K562 (cell line): Measurements from ENCODE around the gene RASAL3. TPM values are rescaled to one million over a fixed set of nuclear protein-coding genes. Genes with fewer than 3 reads are reported as not detected.
A peak's percentile ranks its signal among the peaks of the same experiment; 100 is the strongest.

Source experiments
- ATAC-seq: fragments of 200-7000 bp; cut with Tn5 transposase; 3 replicates; pipeline ENCODE4 v1.9.1; 2020; ENCODE audit warnings: moderate library complexity
- BruUV-seq: library from RNA; stranded (reverse); fragments of 400-500 nt; replicated peaks from 2 replicates; lab custom pipeline; 2021; lab: Mats Ljungman, UMichigan
- CTCF ChIA-PET: fragments of 300-600 bp; formaldehyde crosslinking; extraction: SDS; loops from one replicate; lab custom pipeline; 2021; ENCODE audit warnings: low intra/inter-chr PET ratio; lab: Yijun Ruan, JAX
- POLR2A ChIA-PET: fragments of 300-600, 350-650 bp; sonication (Branson Sonifier 250); formaldehyde crosslinking; extraction: SDS; loops from one replicate; lab custom pipeline; 2021; ENCODE audit warnings: antibody characterized with exemption, inconsistent platforms; lab: Yijun Ruan, JAX
- DNase-seq, 4 experiments: peaks; one replicate each; pipeline versions ENCODE4 v3.0.0 to v3.0.0-alpha.2; 2011 to 2018; ENCODE audit warnings: low spot score in 3 of 4, mixed read lengths in 3 of 4; ENCODE audit errors: extremely low read depth in 1 of 4
- FAIRE-seq: peaks from 2 replicates; lab custom pipeline; 2011; peaks lifted over from hg19 to GRCh38; lab: Jason Lieb, UNC
- H2AFZ ChIP-seq: 2 replicates; pipeline ENCODE4 v1.6.0; 2011; ENCODE audit warnings: low read depth, low read length, control low read depth, inconsistent platforms
- H3K27ac ChIP-seq: fragments of 200-600 bp; 3 replicates; pipeline ENCODE4 v1.8.0; 2011; ENCODE audit warnings: low read depth, mild to moderate bottlenecking, control low read depth, inconsistent platforms, low read length, moderate library complexity, mixed read lengths; ENCODE audit errors: extremely low read depth
- H3K27me3 ChIP-seq, 2 experiments: fragments of 300-600 bp in 1 of 2; 2 replicates in 1 of 2; 3 replicates in 1 of 2; pipeline versions ENCODE4 v1.6.0 to v1.8.0; 2011; ENCODE audit warnings: inconsistent platforms in 2 of 2, low read length in 2 of 2, mild to moderate bottlenecking in 1 of 2, mixed read lengths in 1 of 2, moderate library complexity in 1 of 2; ENCODE audit not compliant: control insufficient read depth in 2 of 2, insufficient read depth in 2 of 2
- H3K36me3 ChIP-seq: fragments of 300-600 bp; 3 replicates; pipeline ENCODE4 v1.8.0; 2011; ENCODE audit warnings: mild to moderate bottlenecking, low read length, inconsistent platforms; ENCODE audit not compliant: control insufficient read depth, insufficient read depth
- H3K4me1 ChIP-seq, 2 experiments: fragments of 200-600 bp in 1 of 2; replicated peaks in 1 of 2; 2 replicates in 1 of 2; 3 replicates in 1 of 2; pipeline versions ENCODE4 v1.5.1 to v1.8.0; 2011; ENCODE audit warnings: inconsistent platforms in 2 of 2, low read length in 2 of 2, mild to moderate bottlenecking in 1 of 2, mixed read lengths in 1 of 2, moderate library complexity in 1 of 2; ENCODE audit not compliant: control insufficient read depth in 2 of 2, insufficient read depth in 2 of 2
- H3K4me2 ChIP-seq: 2 replicates; pipeline ENCODE4 v1.6.1; 2011; ENCODE audit warnings: low read length, control low read depth, inconsistent platforms, mixed read lengths; ENCODE audit not compliant: insufficient read depth
- H3K4me3 ChIP-seq: fragments of 200-600 bp; sonication (generic), shearing (Covaris generic); 2 replicates; pipeline ENCODE4 v1.5.1; 2016; ENCODE audit warnings: control low read depth, inconsistent platforms
- H3K79me2 ChIP-seq: fragments of 200-600 bp; 3 replicates; pipeline ENCODE4 v1.8.0; 2011; ENCODE audit warnings: low read length, inconsistent platforms; ENCODE audit not compliant: control insufficient read depth, insufficient read depth
- H3K9ac ChIP-seq, 2 experiments: 2 replicates each; pipeline versions ENCODE4 v1.6.0 to v1.6.1; 2011; ENCODE audit warnings: low read depth in 2 of 2, low read length in 2 of 2, control low read depth in 1 of 2, inconsistent platforms in 1 of 2, mild to moderate bottlenecking in 1 of 2, mixed read lengths in 1 of 2; ENCODE audit not compliant: insufficient read depth in 1 of 2
- H3K9me1 ChIP-seq: one replicate; pipeline ENCODE4 v1.6.0; 2011; ENCODE audit warnings: inconsistent platforms, mild to moderate bottlenecking, low read length, moderate library complexity; ENCODE audit not compliant: control insufficient read depth, insufficient read depth
- H3K9me3 ChIP-seq: replicated peaks from 2 replicates; pipeline ENCODE4 v1.5.1; 2011; ENCODE audit warnings: low read depth, low read length, inconsistent platforms; ENCODE audit not compliant: control insufficient read depth, insufficient read depth
- H4K20me1 ChIP-seq: replicated peaks from 2 replicates; pipeline ENCODE4 v1.6.1; 2011; ENCODE audit warnings: low read length, inconsistent platforms, mixed read lengths; ENCODE audit not compliant: control insufficient read depth, insufficient read depth
- MBD2 ChIP-seq: sonication (generic); IDR thresholded peaks from 2 replicates; pipeline ENCODE4 v1.6.1; 2016; ENCODE audit warnings: low read depth, borderline replicate concordance
- RBFOX2 ChIP-seq: fragments of 200-400 bp; formaldehyde crosslinking; IDR thresholded peaks from 2 replicates; pipeline ENCODE4 v1.6.1; 2017; ENCODE audit warnings: low read depth, mild to moderate bottlenecking, low read length, moderate library complexity
- SETDB1 ChIP-seq: IDR thresholded peaks from one replicate; pipeline ENCODE4 v1.6.1; 2012; ENCODE audit warnings: low read length, control low read depth, inconsistent platforms
- ZNF740 ChIP-seq, 3 experiments: fragments of 200-800 bp in 1 of 3; sonication (Bioruptor generic) in 1 of 3; sonication (generic) in 1 of 3; formaldehyde crosslinking in 1 of 3; IDR thresholded peaks; 2 replicates each; pipeline versions ENCODE4 v1.6.1 to v1.8.0; 2016 to 2022; ENCODE audit warnings: mild to moderate bottlenecking in 2 of 3, missing compliant biosample characterization in 2 of 3, missing genetic modification characterization in 2 of 3, missing genetic modification reagents in 1 of 3
- WGBS: fragments of 100-300 bp; shearing (Covaris generic); methylation state at CpG from one replicate; pipeline ENCODE4 v1.1.6; 2016; ENCODE audit warnings: low coverage, mixed read lengths; ENCODE audit not compliant: insufficient coverage; ENCODE audit errors: missing lambda C conversion rate; 5-methylcytosine and 5-hydroxymethylcytosine counted together
- in situ Hi-C: fragments of 300-500 bp; cut with MboI; formaldehyde crosslinking; loops from 4 replicates; pipeline ENCODE4 v1.15.0; 2018; ENCODE audit warnings: inconsistent platforms, mixed read lengths
- intact Hi-C: fragments of 100-400 bp; cut with micrococcal nuclease; formaldehyde crosslinking; loops from 2 replicates; pipeline ENCODE4 v1.14.2; 2022
- polyA plus RNA-seq, 8 experiments: library from polyadenylated mRNA; depleted of rRNA in 4 of 8; stranded (reverse) in 5 of 8; unstranded in 3 of 8; fragments of >200 nt; fragmentation: Nextera tagmentation in 2 of 8; fragmentation: Illumina TruSeq in 1 of 8; extraction: Ambion mirVana in 2 of 8; extraction: Trizol in 1 of 8; gene quantifications; 2 replicates each; pipeline versions ENCODE4 v1.2.1 to v1.2.3, GENCODE V29; 2011 to 2014; ENCODE audit warnings: inconsistent platforms in 1 of 8, missing spikeins in 1 of 8
- total RNA-seq, 7 experiments: library from RNA; depleted of rRNA in 6 of 7; stranded (reverse); fragments of >200 nt in 6 of 7; fragmentation: Illumina TruSeq in 2 of 7; extraction: Trizol in 2 of 7; gene quantifications; 2 replicates each; pipeline versions ENCODE4 v1.2.1 to v1.2.3, GENCODE V29; 2011 to 2021; ENCODE audit warnings: low replicate concordance in 1 of 7

Gene RASAL3
- total and polyA plus RNA-seq, 9 of the 15 experiments (the other 6 are each of a cell fraction or from before 2014, with no cell fraction given): 0.07 to 0.44 TPM; not detected in 7

- Histone ChIP-seq H3K4me2 (no peak overlapping the region), H3K9me1 (peaks cover 5% of the 10 kb centered on the region), H3K36me3 (peaks cover 68% of the 10 kb centered on the region), H2AFZ (no peak overlapping the region), H3K4me1 (peaks cover 8 to 48% of the 10 kb centered on the region in 2 experiments; a peak in 4 of 5 replicates), H3K9ac (peak overlapping the region in 1 of 2 experiments; percentile 10; a peak in 1 of 4 replicates), H3K4me3 (no peak overlapping the region), H3K79me2 (peaks cover 44% of the 10 kb centered on the region)
- CTCF ChIA-PET: no interaction called here
- 96% methylated on average over 11 of the region's 22 CpGs for WGBS
- ATAC-seq (no peak), FAIRE-seq (no peak), DNase-seq (no peak)
- BruUV-seq: no TSS peak
- intact Hi-C loops (no loop called here), in situ Hi-C loops (no loop called here)
- POLR2A ChIA-PET: interaction anchor here (0.6 to 4.0 kb wide), 2 partner anchors 10 to 756 kb away, joined by 3 to 54 read pairs; partner anchors contain the start of genes AKAP8L and FAM32A
- TF ChIP-seq ZNF740 (CRISPR knock-in tag; IDR thresholded peaks at IDR 0.05) (no peak), ZNF740 (tag; IDR thresholded peaks at IDR 0.05) (no peak), RBFOX2 (0 out of 2 replicates have a peak, but pooled peaks have one; percentile 17), MBD2 (no peak), SETDB1 (no peak)
- TF ChIP-seq, all 486 proteins: peak for 1
- Histone ChIP-seq H4K20me1 (no peaks in the 10 kb centered on the region), H3K27me3 (no peaks in the 10 kb centered on the region), H3K27ac (no peak overlapping the region), H3K9me3 (no peaks in the 10 kb centered on the region)
These were observed 35.2 kb downstream of the RASAL3 start for GRCh38 chr19:15428956-15429824.
